DOHH2 (cell line): ENCODE measurements around the gene PAPPA.

Experiments used
- EZH2phosphoT487 ChIP-seq: fragments of 200-600 bp; sonication (generic); IDR thresholded peaks from 2 replicates; pipeline ENCODE4 v1.6.1; 2017; ENCODE audit warnings: borderline replicate concordance, mild to moderate bottlenecking, antibody characterized with exemption, low read length, moderate library complexity, mixed read lengths
- TF ChIP-seq, protein P1 (sequence below): fragments of 200-600 bp; sonication (generic); IDR thresholded peaks from one replicate; pipeline ENCODE4 v1.5.1; 2014; ENCODE audit warnings: antibody characterized with exemption, mild to moderate bottlenecking, low read depth, low read length; ENCODE audit not compliant: poor library complexity, severe bottlenecking

DNA sequence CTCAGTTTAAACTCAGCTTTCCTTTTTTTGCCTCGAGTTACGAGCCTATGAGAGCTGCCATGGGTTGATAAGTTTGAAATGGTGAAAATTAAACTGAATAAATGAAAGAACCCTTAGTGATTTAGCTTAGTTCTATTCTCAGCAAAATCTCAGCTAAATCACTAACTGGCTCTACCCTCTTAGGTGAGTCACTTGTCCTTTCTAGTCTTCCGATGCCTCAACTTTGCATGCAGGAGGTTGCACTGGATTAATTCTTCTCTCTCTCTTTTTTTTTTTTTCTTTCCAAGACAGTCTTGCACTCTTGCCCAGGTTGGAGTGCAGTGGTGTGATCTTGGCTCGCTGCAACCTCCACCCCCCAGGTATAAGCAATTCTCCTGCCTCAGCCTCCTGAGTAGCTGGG is 83.9 kb downstream of the PAPPA start:
- TF ChIP-seq, protein P1, sequence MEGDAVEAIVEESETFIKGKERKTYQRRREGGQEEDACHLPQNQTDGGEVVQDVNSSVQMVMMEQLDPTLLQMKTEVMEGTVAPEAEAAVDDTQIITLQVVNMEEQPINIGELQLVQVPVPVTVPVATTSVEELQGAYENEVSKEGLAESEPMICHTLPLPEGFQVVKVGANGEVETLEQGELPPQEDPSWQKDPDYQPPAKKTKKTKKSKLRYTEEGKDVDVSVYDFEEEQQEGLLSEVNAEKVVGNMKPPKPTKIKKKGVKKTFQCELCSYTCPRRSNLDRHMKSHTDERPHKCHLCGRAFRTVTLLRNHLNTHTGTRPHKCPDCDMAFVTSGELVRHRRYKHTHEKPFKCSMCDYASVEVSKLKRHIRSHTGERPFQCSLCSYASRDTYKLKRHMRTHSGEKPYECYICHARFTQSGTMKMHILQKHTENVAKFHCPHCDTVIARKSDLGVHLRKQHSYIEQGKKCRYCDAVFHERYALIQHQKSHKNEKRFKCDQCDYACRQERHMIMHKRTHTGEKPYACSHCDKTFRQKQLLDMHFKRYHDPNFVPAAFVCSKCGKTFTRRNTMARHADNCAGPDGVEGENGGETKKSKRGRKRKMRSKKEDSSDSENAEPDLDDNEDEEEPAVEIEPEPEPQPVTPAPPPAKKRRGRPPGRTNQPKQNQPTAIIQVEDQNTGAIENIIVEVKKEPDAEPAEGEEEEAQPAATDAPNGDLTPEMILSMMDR: no peak
- no peak for TF ChIP-seq EZH2phosphoT487
